ENCODE measurements around the gene TMEM223. TPM values are rescaled to one million over a fixed set of nuclear protein-coding genes. Genes with fewer than 3 reads are reported as not detected.

Gene TMEM223
- total RNA-seq, 1 experiment from 2014 or later, result 22.2 TPM

- Histone ChIP-seq H3K79me1 (ENCODE audit: insufficient read depth, low read depth, low read length, poor library complexity, severe bottlenecking) (no peaks in the 10 kb centered on the region), H3K79me2 (ENCODE audit: insufficient read depth, low read length) (no peaks in the 10 kb centered on the region), H2AFZ (ENCODE audit: low read length) (no peak overlapping the region), H3K27me3 (ENCODE audit: insufficient read depth, low read length) (no peaks in the 10 kb centered on the region), H2AK5ac (ENCODE audit: insufficient read length, low read length) (no peak overlapping the region), H3K27ac (ENCODE audit: insufficient read length, low read depth, low read length) (no peak overlapping the region), H2BK5ac (ENCODE audit: insufficient read length, low read length) (no peak overlapping the region), H3K4ac (ENCODE audit: low read depth, low read length) (no peak overlapping the region), H4K8ac (replicated peaks; ENCODE audit: insufficient read length, low read depth, low read length) (no peak overlapping the region), H2BK15ac (ENCODE audit: low read depth, low read length) (no peak overlapping the region), H2BK12ac (ENCODE audit: insufficient read length, low read depth, low read length) (no peak overlapping the region), H3T11ph (ENCODE audit: low read length) (no peak overlapping the region), H3K23ac (ENCODE audit: insufficient read length, low read depth, low read length) (no peak overlapping the region), H4K5ac (ENCODE audit: insufficient read length, low read depth, low read length) (no peak overlapping the region), H3K18ac (ENCODE audit: insufficient read length, low read depth, low read length) (no peak overlapping the region), H4K20me1 (ENCODE audit: control insufficient read depth, insufficient read depth, insufficient read length) (no peaks in the 10 kb centered on the region), H3K4me2 (ENCODE audit: insufficient read depth, insufficient read length, low read length) (no peak overlapping the region), H3K56ac (ENCODE audit: insufficient read length, low read depth, low read length) (no peak overlapping the region), H3K4me1 (ENCODE audit: insufficient read depth, low read length) (no peaks in the 10 kb centered on the region), H3K23me2 (ENCODE audit: insufficient read length, low read depth, low read length, poor library complexity, severe bottlenecking) (peaks cover under 1% of the 10 kb centered on the region), H3K9me3 (ENCODE audit: control insufficient read depth, low read depth, low read length) (no peaks in the 10 kb centered on the region), H2BK120ac (ENCODE audit: low read depth, low read length, poor library complexity, severe bottlenecking) (no peak overlapping the region), H3K9ac (ENCODE audit: extremely low read depth, insufficient read length, low read length) (no peak overlapping the region), H3K14ac (ENCODE audit: insufficient read depth, low read length) (no peak overlapping the region), H4K91ac (ENCODE audit: insufficient read length, low read depth, low read length) (no peak overlapping the region), H2BK20ac (ENCODE audit: low read depth, low read length, poor library complexity, severe bottlenecking) (no peak overlapping the region)
- Mint-ChIP-seq H3K9me3 (no peaks in the 10 kb centered on the region), H3K4me1 (peaks cover 9% of the 10 kb centered on the region in 2 experiments), H3K36me3 (ENCODE audit: insufficient read depth in 1 of 3, low read depth in 3 of 3) (peaks cover 0 to 5% (median under 1%) of the 10 kb centered on the region in 3 experiments; a peak in 3 of 7 replicates), H3K27ac (peak overlapping the region in 1 of 3 experiments; percentile 29; a peak in 3 of 7 replicates), H3K27me3 (ENCODE audit: low read depth) (no peaks in the 10 kb centered on the region), H3K4me3 (no peak overlapping the region)
- WGBS (ENCODE audit: extremely low coverage, insufficient read length, low lambda C conversion rate), result no CpG with 5 or more reads among the region's 1 CpG
- no peak for DNase-seq
- TF ChIP-seq CTCF (conservative IDR thresholded peaks at IDR 0.05), result no peak
Observed at GRCh38 chr11:62810748-62811147, 18.9 kb upstream of the TMEM223 start.

All from H9 (cell line).